Gastrocnemius medialis (tissue), 4 donors: ENCODE data around the gene IKZF2. TPM values are rescaled to one million over a fixed set of nuclear protein-coding genes. Genes with fewer than 3 reads are reported as not detected.

ENCODE experiments used
- ATAC-seq, 2 donors: fragments of 150-250 bp; one replicate each; pipeline ENCODE4 v1.9.1; 2016
- DNase-seq, 2 donors: peaks; one replicate each; pipeline ENCODE4 v3.0.0-alpha.2; 2019
- H3K27ac ChIP-seq, 4 donors: fragments of 200-600 bp; sonication (generic); 1 replicate in 1 of 4; 2 replicates in 3 of 4; pipeline ENCODE4 v1.5.1; 2016 to 2018; ENCODE audit warnings: mild to moderate bottlenecking in 2 of 4, moderate library complexity in 1 of 4
- H3K27me3 ChIP-seq, 3 donors: fragments of 200-600 bp; sonication (generic) in 2 of 3; 1 replicate in 1 of 3; 2 replicates in 2 of 3; pipeline versions ENCODE4 v1.5.1 to v1.6.0; 2016 to 2019; ENCODE audit warnings: mild to moderate bottlenecking in 1 of 3, moderate library complexity in 1 of 3
- H3K36me3 ChIP-seq, 2 donors: fragments of 200-600 bp; sonication (generic) in 1 of 2; one replicate each; pipeline ENCODE4 v1.5.1; 2017 to 2018
- H3K4me1 ChIP-seq, 2 donors: fragments of 200-600 bp; sonication (generic) in 1 of 2; one replicate each; pipeline ENCODE4 v1.5.1; 2016 to 2017; ENCODE audit warnings: mild to moderate bottlenecking in 2 of 2
- H3K4me3 ChIP-seq, 4 donors: fragments of 200-600 bp; sonication (generic) in 3 of 4; 1 replicate in 1 of 4; 2 replicates in 3 of 4; pipeline ENCODE4 v1.5.1; 2016 to 2019; ENCODE audit warnings: mild to moderate bottlenecking in 2 of 4
- H3K9me3 ChIP-seq, 3 donors: fragments of 200-600 bp; sonication (generic) in 2 of 3; 1 replicate in 1 of 3; 2 replicates in 2 of 3; pipeline ENCODE4 v1.5.1; 2016 to 2019
- POLR2A ChIP-seq, 2 donors: fragments of 450-650 bp; IDR thresholded peaks; one replicate each; pipeline ENCODE4 v1.6.1; 2017; ENCODE audit warnings: antibody characterized with exemption in 2 of 2, mild to moderate bottlenecking in 2 of 2, moderate library complexity in 2 of 2
- in situ Hi-C, 4 donors: fragments of 200-750 bp; cut with MboI; loops; one replicate each; pipeline versions ENCODE4 v1.15.0 to v1.8.0; 2017; ENCODE audit warnings: low sequenced_read_pairs in 4 of 4
- intact Hi-C: fragments of 100-400 bp; cut with DNase I; formaldehyde crosslinking; loops from one replicate; pipeline ENCODE4 v1.15.1; 2023; ENCODE audit warnings: low total_unique reads
- total RNA-seq, 4 donors: library from RNA; depleted of rRNA; stranded (reverse); fragments of >200 nt; gene quantifications; one replicate each; pipeline versions ENCODE4 v1.1.0 to v1.2.3, GENCODE V29; 2016
- TF ChIP-seq, protein P1 (sequence below), 5 experiments: fragments of 450-650 bp in 3 of 5; fragments of 200-600 bp in 2 of 5; sonication (generic) in 2 of 5; IDR thresholded peaks in 4 of 5; conservative IDR thresholded peaks in 1 of 5; 1 replicate in 4 of 5; 2 replicates in 1 of 5; pipeline ENCODE4 v1.5.1; 2016 to 2019; ENCODE audit warnings: antibody characterized with exemption in 5 of 5, mild to moderate bottlenecking in 3 of 5, moderate library complexity in 3 of 5

IKZF2 gene
- total RNA-seq, 4 donors from 2014 or later: 4.9 to 15.5 (median 6.0) TPM

DNA sequence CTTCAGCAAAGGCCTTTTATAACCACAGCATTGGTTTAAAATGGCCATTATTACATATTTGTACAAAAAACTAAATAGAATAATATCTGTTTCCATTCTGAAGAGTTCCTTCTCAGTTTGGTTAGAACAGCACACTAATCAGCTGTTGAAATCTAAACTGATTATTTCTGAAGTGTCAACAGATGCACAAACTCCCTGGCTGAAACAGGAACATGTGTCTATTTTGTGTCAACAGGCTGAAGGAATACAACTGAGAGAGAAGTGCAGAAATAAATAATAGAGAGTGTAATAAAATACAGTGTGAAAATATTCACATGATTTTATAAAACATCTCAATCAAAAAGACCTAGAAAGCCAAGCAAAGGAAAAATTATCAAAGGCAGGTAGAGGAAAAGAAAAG, 29.7 kb downstream of the IKZF2 start:
- H3K27me3 ChIP-seq: no peaks in the 10 kb centered on the region
- intact Hi-C loops (no loop called here), in situ Hi-C loops (no loop called here)
- H3K27ac ChIP-seq: peak overlapping the region in 1 of 4 donors; percentile 39
- ATAC-seq: peak in 1 of 2 donors; percentile 58
- no peaks in the 10 kb centered on the region for H3K36me3 ChIP-seq
- no peak for DNase-seq
- H3K4me3 ChIP-seq: no peak overlapping the region
- TF ChIP-seq, protein P1, sequence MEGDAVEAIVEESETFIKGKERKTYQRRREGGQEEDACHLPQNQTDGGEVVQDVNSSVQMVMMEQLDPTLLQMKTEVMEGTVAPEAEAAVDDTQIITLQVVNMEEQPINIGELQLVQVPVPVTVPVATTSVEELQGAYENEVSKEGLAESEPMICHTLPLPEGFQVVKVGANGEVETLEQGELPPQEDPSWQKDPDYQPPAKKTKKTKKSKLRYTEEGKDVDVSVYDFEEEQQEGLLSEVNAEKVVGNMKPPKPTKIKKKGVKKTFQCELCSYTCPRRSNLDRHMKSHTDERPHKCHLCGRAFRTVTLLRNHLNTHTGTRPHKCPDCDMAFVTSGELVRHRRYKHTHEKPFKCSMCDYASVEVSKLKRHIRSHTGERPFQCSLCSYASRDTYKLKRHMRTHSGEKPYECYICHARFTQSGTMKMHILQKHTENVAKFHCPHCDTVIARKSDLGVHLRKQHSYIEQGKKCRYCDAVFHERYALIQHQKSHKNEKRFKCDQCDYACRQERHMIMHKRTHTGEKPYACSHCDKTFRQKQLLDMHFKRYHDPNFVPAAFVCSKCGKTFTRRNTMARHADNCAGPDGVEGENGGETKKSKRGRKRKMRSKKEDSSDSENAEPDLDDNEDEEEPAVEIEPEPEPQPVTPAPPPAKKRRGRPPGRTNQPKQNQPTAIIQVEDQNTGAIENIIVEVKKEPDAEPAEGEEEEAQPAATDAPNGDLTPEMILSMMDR (IDR thresholded peaks at IDR 0.05 in 4 of 5, conservative IDR thresholded peaks at IDR 0.05 in 1 of 5): no peak
- no peak for TF ChIP-seq POLR2A (IDR thresholded peaks at IDR 0.05)
- peaks cover 55 to 77% of the 10 kb centered on the region in 2 donors for H3K4me1 ChIP-seq
- H3K9me3 ChIP-seq: no peaks in the 10 kb centered on the region

DNA sequence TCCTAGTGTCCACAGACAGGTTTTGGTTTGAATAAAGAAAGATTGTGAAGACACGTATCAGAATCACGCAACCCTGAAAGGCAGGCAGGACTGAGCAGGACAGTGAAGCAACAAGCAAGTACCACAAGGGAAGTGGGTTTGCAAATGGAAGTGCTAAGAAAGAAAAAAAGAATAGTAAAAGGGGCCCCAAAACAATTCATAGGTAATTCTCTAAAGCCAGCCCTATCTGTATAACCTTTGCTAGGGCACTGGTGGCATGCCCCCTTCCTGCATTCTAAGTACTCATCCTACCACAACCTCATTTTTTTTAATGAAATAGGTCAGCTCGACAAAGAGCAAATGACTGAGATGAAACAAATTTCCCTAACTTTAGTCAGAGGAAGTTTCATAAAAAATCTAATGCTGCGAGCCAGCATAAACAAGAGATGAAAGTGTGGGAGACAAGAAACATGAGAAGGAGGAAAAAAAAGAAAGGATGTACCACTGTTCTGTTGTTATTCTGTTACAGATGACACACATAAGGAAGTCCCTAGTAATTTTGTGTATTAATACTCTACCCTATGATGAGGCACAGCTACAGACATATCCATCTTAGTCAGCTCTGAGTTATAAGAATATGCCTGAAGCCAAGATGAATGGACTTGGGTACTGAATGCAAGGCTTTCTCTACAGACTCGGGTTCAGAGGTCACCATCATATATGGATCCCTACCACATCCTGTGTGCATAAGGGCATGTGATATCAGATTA, 32.2 kb downstream of the IKZF2 start:
- ATAC-seq (peak; percentile 36 to 38), DNase-seq (no peak)
- Histone ChIP-seq H3K36me3 (no peaks in the 10 kb centered on the region), H3K4me1 (peaks cover 40 to 56% of the 10 kb centered on the region in 2 donors), H3K27me3 (no peaks in the 10 kb centered on the region), H3K9me3 (no peaks in the 10 kb centered on the region), H3K27ac (no peak overlapping the region), H3K4me3 (no peak overlapping the region)
- in situ Hi-C loops (no loop called here), intact Hi-C loops (no loop called here)
- TF ChIP-seq, protein P1 (IDR thresholded peaks at IDR 0.05 in 4 of 5, conservative IDR thresholded peaks at IDR 0.05 in 1 of 5): no peak
- TF ChIP-seq POLR2A (IDR thresholded peaks at IDR 0.05): no peak

DNA sequence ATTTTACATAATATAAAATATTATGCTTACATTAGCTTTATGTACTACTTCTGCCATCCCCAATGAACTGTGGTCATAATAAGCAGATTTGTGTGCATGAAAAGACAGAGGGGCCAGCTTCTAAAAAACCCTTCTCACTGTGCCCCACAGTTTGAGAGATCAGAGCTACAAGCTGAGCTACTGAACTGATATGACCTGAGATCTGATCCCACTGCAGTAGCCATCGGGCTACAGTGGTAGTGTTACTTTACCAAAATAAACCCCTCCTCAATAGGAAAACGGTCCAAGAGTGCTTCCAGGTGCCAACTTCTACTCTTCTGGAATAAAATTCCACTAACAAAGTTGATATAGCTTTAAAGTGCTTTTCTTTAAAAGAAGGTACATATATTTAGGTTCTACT, 43.1 kb downstream of the IKZF2 start:
- Histone ChIP-seq H3K4me3 (peak overlapping the region in 1 of 4 donors; percentile 13), H3K27me3 (no peaks in the 10 kb centered on the region), H3K9me3 (no peaks in the 10 kb centered on the region), H3K4me1 (peaks cover 24 to 42% of the 10 kb centered on the region in 2 donors), H3K27ac (peak overlapping the region; percentile 30 to 64 (median 52)), H3K36me3 (no peaks in the 10 kb centered on the region)
- ATAC-seq: peak in 1 of 2 donors; percentile 49
- DNase-seq: no peak
- in situ Hi-C loops: no loop called here
- no peak for TF ChIP-seq POLR2A (IDR thresholded peaks at IDR 0.05)
- TF ChIP-seq, protein P1 (IDR thresholded peaks at IDR 0.05 in 4 of 5, conservative IDR thresholded peaks at IDR 0.05 in 1 of 5): no peak
- intact Hi-C loops: no loop called here

DNA sequence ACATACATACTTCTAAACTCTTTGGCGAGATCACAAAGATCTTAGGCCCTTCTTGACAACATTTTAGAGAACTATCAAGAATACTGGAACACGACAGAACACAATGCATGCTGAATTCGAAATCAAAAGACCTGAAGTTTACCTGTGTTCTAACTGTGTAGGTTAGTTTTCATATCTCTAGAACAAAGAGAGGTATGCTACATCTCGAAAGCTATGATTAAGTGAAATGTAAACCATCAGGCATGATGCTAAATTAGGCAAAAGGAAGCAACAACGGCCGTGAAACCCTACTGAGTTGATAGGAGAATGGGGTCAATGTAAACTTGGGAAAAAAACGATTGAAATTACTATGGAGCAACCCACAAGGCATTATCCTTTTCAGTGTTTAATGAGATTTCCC, 43.7 kb downstream of the IKZF2 start:
- TF ChIP-seq POLR2A (IDR thresholded peaks at IDR 0.05): no peak
- TF ChIP-seq, protein P1 (IDR thresholded peaks at IDR 0.05 in 4 of 5, conservative IDR thresholded peaks at IDR 0.05 in 1 of 5): no peak
- peaks cover 30 to 47% of the 10 kb centered on the region in 2 donors for H3K4me1 ChIP-seq
- H3K27ac ChIP-seq: peak overlapping the region; percentile 30 to 64 (median 52)
- DNase-seq (no peak), ATAC-seq (no peak)
- H3K9me3 ChIP-seq: no peaks in the 10 kb centered on the region
- peak overlapping the region in 1 of 4 donors; percentile 13 for H3K4me3 ChIP-seq
- intact Hi-C loops (no loop called here), in situ Hi-C loops (no loop called here)
- no peaks in the 10 kb centered on the region for H3K36me3 ChIP-seq
- no peaks in the 10 kb centered on the region for H3K27me3 ChIP-seq
